ENCODE data around the gene DYNC1I1.

DYNC1I1 gene

DNA sequence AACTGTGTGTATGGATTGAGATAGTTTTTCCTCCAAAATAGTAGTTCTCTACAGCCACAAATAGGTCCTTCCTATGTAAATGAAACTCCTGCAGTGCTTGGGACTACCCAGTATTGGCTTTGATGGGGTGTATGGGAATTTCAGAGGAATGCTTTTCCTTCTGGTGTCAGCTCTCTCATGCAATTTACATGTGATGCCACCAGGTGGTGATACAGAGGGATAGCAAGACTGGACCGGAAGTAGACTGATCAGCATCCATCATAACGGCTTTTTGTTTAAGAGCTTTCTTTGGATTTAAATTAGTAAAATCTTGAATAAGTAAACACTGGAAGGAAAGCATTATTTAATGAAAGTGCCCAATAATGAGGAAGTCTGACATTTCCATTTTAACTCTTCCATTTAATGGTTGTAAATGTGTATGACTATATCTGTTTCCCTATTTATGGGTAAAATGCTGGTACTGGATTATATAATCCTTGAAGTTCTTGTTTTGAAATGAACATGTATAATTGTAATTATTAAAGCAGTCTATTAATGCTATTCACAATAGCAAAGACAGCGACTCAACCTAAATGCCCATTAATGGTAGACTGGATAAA is 22.7 kb downstream of the DYNC1I1 start:
- Histone ChIP-seq H3K4me1 (ENCODE audit: control insufficient read depth in 1 of 2, insufficient read depth in 2 of 2, low read length in 2 of 2) (no peaks in the 10 kb centered on the region), H3K27ac (ENCODE audit: low read length) (no peak overlapping the region), H3K9me3 (ENCODE audit: control insufficient read depth in 1 of 2, low read length in 2 of 2) (no peaks in the 10 kb centered on the region), H3K36me3 (ENCODE audit: control insufficient read depth in 1 of 2, insufficient read depth in 2 of 2, low read length in 2 of 2) (no peaks in the 10 kb centered on the region), H3K27me3 (ENCODE audit: low read depth, low read length) (no peaks in the 10 kb centered on the region), H3K4me3 (ENCODE audit: low read depth in 1 of 2, low read length in 2 of 2) (no peak overlapping the region)

DNA sequence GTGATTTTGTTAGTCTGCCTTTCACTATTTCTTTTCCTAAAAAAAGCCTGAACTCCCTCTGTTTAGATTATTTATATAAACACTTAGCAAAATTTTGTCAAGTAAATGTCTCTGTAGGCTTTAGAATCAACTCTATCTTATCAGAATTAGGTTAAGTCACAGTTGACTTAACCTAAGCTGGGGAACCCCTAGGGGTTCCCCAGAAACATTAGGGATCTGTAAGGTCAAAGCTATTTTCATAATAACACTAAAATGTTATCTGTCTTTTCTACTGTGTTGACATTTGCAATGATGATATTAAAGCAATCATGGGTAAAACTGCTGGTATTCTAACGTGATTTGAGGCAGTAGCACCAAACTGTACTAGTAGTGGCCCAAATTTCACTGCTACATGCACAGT is 24.3 kb downstream of the DYNC1I1 start:
- no peaks in the 10 kb centered on the region for H3K9me3 ChIP-seq (ENCODE audit: control insufficient read depth in 1 of 2, low read length in 2 of 2)
- H3K36me3 ChIP-seq (ENCODE audit: control insufficient read depth in 1 of 2, insufficient read depth in 2 of 2, low read length in 2 of 2) = no peaks in the 10 kb centered on the region
- H3K4me1 ChIP-seq (ENCODE audit: control insufficient read depth in 1 of 2, insufficient read depth in 2 of 2, low read length in 2 of 2) = no peaks in the 10 kb centered on the region
- H3K4me3 ChIP-seq (ENCODE audit: low read depth in 1 of 2, low read length in 2 of 2) = no peak overlapping the region
- no peaks in the 10 kb centered on the region for H3K27me3 ChIP-seq (ENCODE audit: low read depth, low read length)
- H3K27ac ChIP-seq (ENCODE audit: low read length) = no peak overlapping the region

DNA sequence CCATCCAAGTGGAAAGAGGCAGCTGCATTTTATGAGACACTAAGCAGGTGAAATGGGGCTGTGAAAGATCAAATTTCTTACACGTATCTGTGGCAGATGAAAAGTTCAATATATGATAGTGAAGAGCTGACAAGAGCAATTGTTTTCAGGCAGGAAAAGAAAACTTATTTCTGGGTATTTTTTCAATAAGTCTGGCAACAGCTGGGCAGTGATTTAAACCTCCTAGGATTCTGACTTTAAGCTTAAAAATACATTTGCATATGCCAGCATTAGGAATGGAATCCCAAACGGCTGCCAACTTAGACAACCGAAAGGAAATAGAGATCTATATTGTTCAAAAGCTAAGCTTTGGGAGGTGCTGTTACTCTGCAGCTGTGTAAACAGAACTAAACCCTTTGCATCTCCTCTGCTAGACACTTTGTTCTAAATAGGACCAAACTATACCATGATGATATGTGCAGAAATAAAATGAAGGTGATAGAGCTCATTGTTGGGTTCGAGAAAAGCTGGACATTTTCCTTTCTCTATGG is 26.1 kb downstream of the DYNC1I1 start:
- no peaks in the 10 kb centered on the region for H3K4me1 ChIP-seq (ENCODE audit: control insufficient read depth in 1 of 2, insufficient read depth in 2 of 2, low read length in 2 of 2)
- H3K9me3 ChIP-seq (ENCODE audit: control insufficient read depth in 1 of 2, low read length in 2 of 2) = no peaks in the 10 kb centered on the region
- no peaks in the 10 kb centered on the region for H3K36me3 ChIP-seq (ENCODE audit: control insufficient read depth in 1 of 2, insufficient read depth in 2 of 2, low read length in 2 of 2)
- no peaks in the 10 kb centered on the region for H3K27me3 ChIP-seq (ENCODE audit: low read depth, low read length)
- no peak overlapping the region for H3K4me3 ChIP-seq (ENCODE audit: low read depth in 1 of 2, low read length in 2 of 2)
- H3K27ac ChIP-seq (ENCODE audit: low read length) = no peak overlapping the region

DNA sequence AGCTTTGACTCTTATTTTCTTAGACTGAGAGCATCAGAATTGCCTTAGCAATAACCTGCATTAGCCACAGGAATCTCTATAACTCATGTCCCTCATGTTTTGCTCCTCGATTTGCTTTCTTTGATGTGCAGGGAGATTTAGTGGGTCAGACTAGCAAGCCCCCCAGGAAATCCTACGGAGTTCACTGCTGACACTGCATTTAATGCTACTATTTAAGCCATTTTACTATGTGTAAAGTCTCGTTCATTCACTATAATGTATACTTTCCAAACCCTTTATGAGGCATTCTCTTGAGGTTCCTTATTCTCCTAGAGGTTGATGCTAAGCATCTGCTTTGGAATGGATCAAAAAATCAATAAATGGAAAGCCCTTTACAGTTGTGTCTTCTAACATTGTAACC is 28.4 kb downstream of the DYNC1I1 start:
- Histone ChIP-seq H3K36me3 (ENCODE audit: control insufficient read depth in 1 of 2, insufficient read depth in 2 of 2, low read length in 2 of 2) (no peaks in the 10 kb centered on the region), H3K4me3 (ENCODE audit: low read depth in 1 of 2, low read length in 2 of 2) (no peak overlapping the region), H3K27me3 (ENCODE audit: low read depth, low read length) (no peaks in the 10 kb centered on the region), H3K9me3 (ENCODE audit: control insufficient read depth in 1 of 2, low read length in 2 of 2) (no peaks in the 10 kb centered on the region), H3K27ac (ENCODE audit: low read length) (no peak overlapping the region), H3K4me1 (ENCODE audit: control insufficient read depth in 1 of 2, insufficient read depth in 2 of 2, low read length in 2 of 2) (no peaks in the 10 kb centered on the region)

DNA sequence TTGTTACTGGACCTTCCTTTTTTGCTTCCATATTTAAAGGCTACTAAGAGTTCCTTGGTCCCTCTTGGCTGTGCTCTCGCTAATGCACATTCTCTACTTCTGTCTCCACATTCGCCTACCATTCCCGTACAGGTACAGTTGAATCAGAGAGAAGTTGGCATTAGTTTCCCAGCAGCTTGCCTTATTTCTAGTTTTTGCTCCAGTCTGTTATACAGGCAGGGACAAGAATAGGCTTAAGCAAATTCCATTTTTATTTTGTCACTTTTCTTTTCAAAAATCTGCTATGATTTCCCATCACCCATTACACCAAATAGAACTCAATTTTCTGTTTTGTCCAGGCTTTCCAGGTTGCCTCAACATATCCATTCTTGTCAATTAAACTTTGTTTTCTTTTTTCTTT is 29.9 kb downstream of the DYNC1I1 start:
- Histone ChIP-seq H3K27ac (ENCODE audit: low read length) (no peak overlapping the region), H3K4me3 (ENCODE audit: low read depth in 1 of 2, low read length in 2 of 2) (no peak overlapping the region), H3K9me3 (ENCODE audit: control insufficient read depth in 1 of 2, low read length in 2 of 2) (no peaks in the 10 kb centered on the region), H3K36me3 (ENCODE audit: control insufficient read depth in 1 of 2, insufficient read depth in 2 of 2, low read length in 2 of 2) (peaks cover 0 to 3% of the 10 kb centered on the region in 2 donors), H3K4me1 (ENCODE audit: control insufficient read depth in 1 of 2, insufficient read depth in 2 of 2, low read length in 2 of 2) (no peaks in the 10 kb centered on the region), H3K27me3 (ENCODE audit: low read depth, low read length) (no peaks in the 10 kb centered on the region)

DNA sequence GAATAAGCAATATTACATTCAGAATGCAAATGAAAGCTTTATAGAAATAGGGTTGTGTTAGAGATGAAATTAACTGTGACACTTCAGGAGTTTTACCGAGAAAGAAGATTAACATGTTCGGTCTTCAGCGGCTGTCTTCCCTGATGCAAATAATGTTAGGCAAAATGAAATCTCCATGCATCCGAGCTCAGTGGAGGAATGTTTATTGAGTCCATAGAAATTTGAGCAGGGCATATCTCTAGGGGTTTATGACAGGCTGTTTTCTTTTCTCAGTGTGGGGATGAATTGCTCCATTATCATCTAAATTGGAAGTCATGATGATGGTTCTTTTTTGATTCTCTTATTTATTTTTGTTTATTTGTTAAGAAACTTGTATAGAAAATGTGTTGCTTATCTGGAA is 31.7 kb downstream of the DYNC1I1 start:
- no peaks in the 10 kb centered on the region for H3K4me1 ChIP-seq (ENCODE audit: control insufficient read depth in 1 of 2, insufficient read depth in 2 of 2, low read length in 2 of 2)
- H3K27ac ChIP-seq (ENCODE audit: low read length) = no peak overlapping the region
- H3K9me3 ChIP-seq (ENCODE audit: control insufficient read depth in 1 of 2, low read length in 2 of 2) = no peaks in the 10 kb centered on the region
- H3K36me3 ChIP-seq (ENCODE audit: control insufficient read depth in 1 of 2, insufficient read depth in 2 of 2, low read length in 2 of 2) = peaks cover 0 to 3% of the 10 kb centered on the region in 2 donors
- H3K27me3 ChIP-seq (ENCODE audit: low read depth, low read length) = no peaks in the 10 kb centered on the region
- no peak overlapping the region for H3K4me3 ChIP-seq (ENCODE audit: low read depth in 1 of 2, low read length in 2 of 2)

DNA sequence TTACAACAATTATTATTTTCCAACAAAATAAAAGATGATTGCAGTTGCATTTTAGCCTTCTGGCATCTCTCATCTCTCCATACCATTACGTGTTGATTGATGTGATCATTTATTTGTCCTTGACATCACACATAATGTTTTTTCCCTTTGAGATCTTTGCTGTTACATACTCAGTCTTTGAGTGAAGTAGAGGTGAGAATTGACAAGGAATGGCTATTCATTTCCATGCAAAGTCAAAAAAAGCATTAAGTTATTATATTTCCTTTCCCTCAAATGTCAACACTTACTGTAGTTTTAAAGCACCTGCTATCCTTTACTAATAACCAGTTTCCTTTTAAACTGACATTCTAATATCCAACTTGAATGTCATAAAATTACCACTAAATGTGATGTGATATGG is 33.6 kb downstream of the DYNC1I1 start:
- peaks cover 0 to 3% of the 10 kb centered on the region in 2 donors for H3K36me3 ChIP-seq (ENCODE audit: control insufficient read depth in 1 of 2, insufficient read depth in 2 of 2, low read length in 2 of 2)
- no peak overlapping the region for H3K4me3 ChIP-seq (ENCODE audit: low read depth in 1 of 2, low read length in 2 of 2)
- no peaks in the 10 kb centered on the region for H3K27me3 ChIP-seq (ENCODE audit: low read depth, low read length)
- H3K4me1 ChIP-seq (ENCODE audit: control insufficient read depth in 1 of 2, insufficient read depth in 2 of 2, low read length in 2 of 2) = no peaks in the 10 kb centered on the region
- no peaks in the 10 kb centered on the region for H3K9me3 ChIP-seq (ENCODE audit: control insufficient read depth in 1 of 2, low read length in 2 of 2)
- no peak overlapping the region for H3K27ac ChIP-seq (ENCODE audit: low read length)

DNA sequence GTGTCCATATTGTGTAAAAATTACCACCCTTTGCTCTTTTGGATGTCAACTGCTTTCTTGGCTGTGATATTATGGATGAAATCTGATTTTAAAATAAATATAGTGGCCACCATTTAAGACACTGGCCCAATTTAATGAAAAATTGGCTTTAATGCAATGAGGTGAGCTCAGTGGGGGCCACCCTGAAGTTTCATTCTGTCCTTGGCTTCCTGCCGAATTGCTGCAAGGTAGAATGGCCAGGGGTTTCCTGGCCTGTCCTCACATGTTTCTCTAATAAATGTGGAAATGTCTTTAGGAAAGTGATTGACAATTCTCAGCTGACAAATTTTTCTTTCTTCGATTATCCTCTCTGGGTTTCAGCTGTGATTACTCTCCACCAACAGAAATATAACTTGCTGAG is 36.0 kb downstream of the DYNC1I1 start:
- Histone ChIP-seq H3K36me3 (ENCODE audit: control insufficient read depth in 1 of 2, insufficient read depth in 2 of 2, low read length in 2 of 2) (peaks cover 0 to 3% of the 10 kb centered on the region in 2 donors), H3K27ac (ENCODE audit: low read length) (no peak overlapping the region), H3K27me3 (ENCODE audit: low read depth, low read length) (no peaks in the 10 kb centered on the region), H3K9me3 (ENCODE audit: control insufficient read depth in 1 of 2, low read length in 2 of 2) (no peaks in the 10 kb centered on the region), H3K4me3 (ENCODE audit: low read depth in 1 of 2, low read length in 2 of 2) (no peak overlapping the region), H3K4me1 (ENCODE audit: control insufficient read depth in 1 of 2, insufficient read depth in 2 of 2, low read length in 2 of 2) (no peaks in the 10 kb centered on the region)

DNA sequence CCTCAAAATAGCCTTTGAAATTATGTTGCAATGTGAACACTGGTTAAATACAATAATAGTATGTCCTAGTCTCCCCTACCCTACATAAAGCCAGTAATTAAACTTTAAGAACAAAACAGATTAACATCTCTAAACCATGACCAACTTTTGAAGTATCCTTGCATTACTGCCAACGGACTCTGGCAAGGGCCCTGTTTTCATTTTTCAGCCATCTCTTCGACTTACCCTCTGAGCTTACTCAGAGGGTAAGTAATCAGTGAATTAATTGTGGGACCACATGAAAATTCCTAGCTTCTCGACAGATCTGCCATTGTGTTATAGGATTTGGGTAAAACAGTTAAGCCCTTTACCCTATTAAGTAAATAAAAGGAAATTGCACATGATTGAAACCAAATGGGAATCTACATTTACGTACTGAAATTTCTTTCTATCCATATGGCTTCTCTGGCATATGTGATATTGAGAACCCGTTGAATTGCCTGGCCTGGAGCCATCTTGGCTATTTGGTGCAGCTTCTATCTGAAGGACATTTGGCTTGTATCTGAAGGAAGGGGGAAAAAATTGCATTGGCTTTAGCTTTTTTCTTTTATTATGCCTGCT is 39.6 kb downstream of the DYNC1I1 start:
- no peaks in the 10 kb centered on the region for H3K27me3 ChIP-seq (ENCODE audit: low read depth, low read length)
- H3K4me1 ChIP-seq (ENCODE audit: control insufficient read depth in 1 of 2, insufficient read depth in 2 of 2, low read length in 2 of 2) = no peaks in the 10 kb centered on the region
- H3K36me3 ChIP-seq (ENCODE audit: control insufficient read depth in 1 of 2, insufficient read depth in 2 of 2, low read length in 2 of 2) = no peaks in the 10 kb centered on the region
- no peaks in the 10 kb centered on the region for H3K9me3 ChIP-seq (ENCODE audit: control insufficient read depth in 1 of 2, low read length in 2 of 2)
- no peak overlapping the region for H3K27ac ChIP-seq (ENCODE audit: low read length)
- no peak overlapping the region for H3K4me3 ChIP-seq (ENCODE audit: low read depth in 1 of 2, low read length in 2 of 2)

DNA sequence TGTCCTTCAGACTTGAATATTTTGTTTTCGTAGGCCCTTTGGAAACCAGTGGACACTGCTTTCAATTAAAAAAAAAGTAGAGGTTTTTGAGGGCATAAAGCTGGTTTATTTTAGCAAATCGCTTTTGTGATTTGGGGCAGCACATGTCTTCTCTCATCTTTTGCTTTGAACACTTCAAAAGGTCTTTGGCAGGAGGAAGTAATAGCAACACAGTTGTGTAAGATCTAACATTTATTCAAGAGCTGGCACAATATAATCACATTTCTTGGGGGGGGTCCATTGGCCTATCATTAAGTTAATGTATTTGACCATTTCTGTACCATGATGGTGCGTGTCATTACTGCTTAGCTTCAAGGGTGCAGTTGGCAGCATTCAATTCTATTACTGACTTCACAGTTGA is 42.4 kb downstream of the DYNC1I1 start:
- no peaks in the 10 kb centered on the region for H3K9me3 ChIP-seq (ENCODE audit: control insufficient read depth in 1 of 2, low read length in 2 of 2)
- no peaks in the 10 kb centered on the region for H3K36me3 ChIP-seq (ENCODE audit: control insufficient read depth in 1 of 2, insufficient read depth in 2 of 2, low read length in 2 of 2)
- H3K4me3 ChIP-seq (ENCODE audit: low read depth in 1 of 2, low read length in 2 of 2) = no peak overlapping the region
- H3K27ac ChIP-seq (ENCODE audit: low read length) = no peak overlapping the region
- H3K4me1 ChIP-seq (ENCODE audit: control insufficient read depth in 1 of 2, insufficient read depth in 2 of 2, low read length in 2 of 2) = no peaks in the 10 kb centered on the region
- no peaks in the 10 kb centered on the region for H3K27me3 ChIP-seq (ENCODE audit: low read depth, low read length)

DNA sequence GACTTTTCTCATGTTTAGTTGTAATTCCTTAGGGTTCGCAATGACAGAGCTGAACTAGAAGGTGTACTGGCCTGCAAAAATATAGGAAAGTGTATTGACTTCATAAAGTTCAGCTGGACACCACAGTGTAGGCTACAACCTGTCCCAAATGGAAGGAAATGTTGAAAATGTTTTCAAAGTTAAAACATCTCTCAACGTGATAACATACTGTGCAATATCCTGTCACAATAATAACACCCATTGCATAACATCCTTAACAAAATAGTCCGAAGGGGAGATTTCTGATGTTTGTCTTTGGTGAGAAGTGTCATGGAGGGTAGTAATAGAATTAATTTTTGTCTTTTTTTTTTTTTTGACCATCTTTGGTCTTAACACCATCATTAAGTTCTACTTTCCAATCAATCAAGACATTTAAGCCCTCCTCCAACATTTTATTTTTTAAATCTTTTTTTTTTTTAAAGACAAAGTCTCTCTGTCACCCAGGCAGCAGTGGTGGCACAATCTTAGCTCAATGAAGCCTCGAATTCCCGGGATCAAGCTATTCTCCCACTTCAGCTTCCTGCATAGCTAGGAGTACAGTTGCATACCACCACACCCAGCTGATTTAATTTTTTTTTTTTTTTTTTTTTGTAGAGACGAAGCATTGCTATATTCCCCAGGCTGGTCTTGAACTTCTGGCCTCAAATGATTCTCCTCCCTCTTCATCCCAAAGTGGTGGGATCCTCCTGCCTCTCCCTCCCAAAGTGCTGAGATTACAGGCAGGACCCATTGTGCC is 45.7 kb downstream of the DYNC1I1 start:
- Histone ChIP-seq H3K36me3 (ENCODE audit: control insufficient read depth in 1 of 2, insufficient read depth in 2 of 2, low read length in 2 of 2) (no peaks in the 10 kb centered on the region), H3K9me3 (ENCODE audit: control insufficient read depth in 1 of 2, low read length in 2 of 2) (no peaks in the 10 kb centered on the region), H3K4me1 (ENCODE audit: control insufficient read depth in 1 of 2, insufficient read depth in 2 of 2, low read length in 2 of 2) (no peaks in the 10 kb centered on the region), H3K27me3 (ENCODE audit: low read depth, low read length) (no peaks in the 10 kb centered on the region), H3K27ac (ENCODE audit: low read length) (no peak overlapping the region), H3K4me3 (ENCODE audit: low read depth in 1 of 2, low read length in 2 of 2) (no peak overlapping the region)

Measured in muscle layer of duodenum (tissue), 2 donors.